HUES6 (cell line): ENCODE measurements around the gene LHPP.

Experiments
- H3K27ac ChIP-seq: 2 replicates; pipeline ENCODE4 v1.7.0; 2013; ENCODE audit warnings: low read depth, mild to moderate bottlenecking, low read length, inconsistent platforms
- H3K27me3 ChIP-seq: 2 replicates; pipeline ENCODE4 v1.6.1; 2013; ENCODE audit warnings: low read length; ENCODE audit not compliant: control insufficient read depth, insufficient read depth
- H3K36me3 ChIP-seq: 2 replicates; pipeline ENCODE4 v1.6.1; 2013; ENCODE audit warnings: low read length; ENCODE audit not compliant: control insufficient read depth, insufficient read depth
- H3K4me1 ChIP-seq: 2 replicates; pipeline ENCODE4 v1.6.1; 2013; ENCODE audit warnings: low read length; ENCODE audit not compliant: control insufficient read depth, insufficient read depth
- H3K4me3 ChIP-seq: 2 replicates; pipeline ENCODE4 v1.5.1; 2013; ENCODE audit warnings: low read depth, low read length
- H3K9ac ChIP-seq: one replicate; pipeline ENCODE4 v1.6.1; 2013; ENCODE audit warnings: mild to moderate bottlenecking, low read length
- H3K9me3 ChIP-seq: 2 replicates; pipeline ENCODE4 v1.6.1; 2013; ENCODE audit warnings: low read depth, low read length; ENCODE audit not compliant: control insufficient read depth, insufficient read depth

LHPP gene

DNA sequence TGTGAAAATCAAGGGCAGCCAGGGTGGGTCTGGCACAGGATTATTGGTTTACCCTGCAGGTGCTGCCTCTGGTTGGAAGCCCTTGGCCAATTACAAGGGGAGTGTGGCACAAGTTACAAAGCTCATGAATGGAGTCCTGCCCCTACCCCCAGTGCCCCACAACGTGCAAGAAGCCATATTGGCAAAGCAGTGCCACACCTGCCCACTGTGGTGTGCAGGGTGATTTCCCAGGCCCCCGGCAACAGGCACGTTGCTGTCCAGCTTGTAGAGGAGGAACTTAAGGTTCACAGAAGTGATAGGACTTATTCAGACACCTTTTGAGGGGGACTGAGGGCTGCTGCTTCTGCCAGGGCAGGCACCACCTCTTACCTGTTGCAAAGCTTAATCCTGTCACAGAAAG is 11.4 kb downstream of the LHPP start:
- no peaks in the 10 kb centered on the region for H3K9me3 ChIP-seq
- no peak overlapping the region for H3K4me3 ChIP-seq
- no peak overlapping the region for H3K9ac ChIP-seq
- H3K27me3 ChIP-seq: no peaks in the 10 kb centered on the region
- H3K4me1 ChIP-seq: peaks cover 50% of the 10 kb centered on the region
- H3K36me3 ChIP-seq: no peaks in the 10 kb centered on the region
- no peak overlapping the region for H3K27ac ChIP-seq

DNA sequence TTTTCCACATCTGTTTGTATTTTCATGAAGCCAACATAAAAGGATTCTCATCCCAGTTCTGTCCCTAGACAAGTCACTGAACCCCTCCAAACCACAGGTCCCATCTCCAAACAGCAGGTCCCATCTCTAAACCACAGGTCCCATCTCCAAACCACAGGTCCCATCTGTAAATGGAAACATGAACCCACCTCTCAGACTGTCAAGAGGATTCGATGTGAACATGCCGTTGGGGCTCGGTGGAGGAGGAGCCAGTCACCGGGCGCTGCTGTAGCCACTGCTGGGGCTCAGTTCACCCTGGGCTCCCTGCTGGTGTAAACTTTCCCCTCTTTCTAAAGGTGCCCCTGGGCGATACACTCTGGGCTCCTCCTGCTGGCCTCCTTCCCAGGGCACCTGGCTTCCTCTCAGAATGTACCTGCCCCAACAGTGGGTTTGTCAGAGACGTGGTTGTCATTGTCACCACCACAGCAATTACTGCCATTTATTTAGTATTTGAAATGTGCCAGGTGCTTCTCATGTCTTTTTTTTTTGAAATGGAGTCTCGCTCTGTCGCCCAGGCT is 13.0 kb downstream of the LHPP start:
- Histone ChIP-seq H3K9ac (no peak overlapping the region), H3K4me1 (peaks cover 40% of the 10 kb centered on the region)

DNA sequence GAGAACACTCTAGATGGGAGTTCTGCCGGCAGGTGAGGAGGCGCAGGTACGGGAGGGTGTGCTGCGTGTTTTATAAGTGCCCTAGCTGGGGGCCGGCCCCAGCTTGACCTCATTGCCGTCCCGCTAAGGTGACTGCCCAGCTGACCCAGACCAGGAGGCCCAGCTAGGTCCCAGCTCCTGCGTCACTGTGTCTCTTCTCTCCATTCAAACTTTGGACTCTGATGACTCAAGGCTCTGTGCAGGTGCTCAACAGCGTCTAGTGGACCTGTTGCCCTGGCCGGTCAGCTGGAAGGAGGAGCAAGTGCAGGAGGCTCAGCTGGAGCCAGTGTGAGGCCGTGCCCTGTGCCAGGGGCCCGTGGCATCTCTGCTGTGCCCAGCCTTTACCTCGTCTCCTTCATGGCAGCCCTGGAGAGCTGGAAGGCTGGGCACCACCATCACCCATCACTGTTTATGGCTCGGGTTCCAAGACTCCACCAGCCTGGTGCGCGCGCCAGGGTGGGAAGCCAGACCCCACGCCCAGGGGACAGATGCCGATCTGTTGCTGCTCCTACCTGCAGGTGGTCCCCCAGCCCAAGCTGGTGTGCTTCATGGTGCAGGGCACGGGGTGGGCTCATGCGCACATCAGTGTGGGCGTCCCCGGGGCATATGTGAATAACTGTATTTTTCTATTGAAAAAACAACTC is 14.6 kb downstream of the LHPP start:
- Histone ChIP-seq H3K27me3 (no peaks in the 10 kb centered on the region), H3K9ac (no peak overlapping the region), H3K4me1 (peaks cover 35% of the 10 kb centered on the region), H3K9me3 (no peaks in the 10 kb centered on the region), H3K27ac (no peak overlapping the region), H3K36me3 (no peaks in the 10 kb centered on the region), H3K4me3 (no peak overlapping the region)

More for the DNA sequence above, 13.0 kb downstream of the LHPP start:
- no peak overlapping the region for H3K4me3 ChIP-seq
- no peaks in the 10 kb centered on the region for H3K27me3 ChIP-seq
- H3K27ac ChIP-seq: no peak overlapping the region
- no peaks in the 10 kb centered on the region for H3K36me3 ChIP-seq
- H3K9me3 ChIP-seq: no peaks in the 10 kb centered on the region

DNA sequence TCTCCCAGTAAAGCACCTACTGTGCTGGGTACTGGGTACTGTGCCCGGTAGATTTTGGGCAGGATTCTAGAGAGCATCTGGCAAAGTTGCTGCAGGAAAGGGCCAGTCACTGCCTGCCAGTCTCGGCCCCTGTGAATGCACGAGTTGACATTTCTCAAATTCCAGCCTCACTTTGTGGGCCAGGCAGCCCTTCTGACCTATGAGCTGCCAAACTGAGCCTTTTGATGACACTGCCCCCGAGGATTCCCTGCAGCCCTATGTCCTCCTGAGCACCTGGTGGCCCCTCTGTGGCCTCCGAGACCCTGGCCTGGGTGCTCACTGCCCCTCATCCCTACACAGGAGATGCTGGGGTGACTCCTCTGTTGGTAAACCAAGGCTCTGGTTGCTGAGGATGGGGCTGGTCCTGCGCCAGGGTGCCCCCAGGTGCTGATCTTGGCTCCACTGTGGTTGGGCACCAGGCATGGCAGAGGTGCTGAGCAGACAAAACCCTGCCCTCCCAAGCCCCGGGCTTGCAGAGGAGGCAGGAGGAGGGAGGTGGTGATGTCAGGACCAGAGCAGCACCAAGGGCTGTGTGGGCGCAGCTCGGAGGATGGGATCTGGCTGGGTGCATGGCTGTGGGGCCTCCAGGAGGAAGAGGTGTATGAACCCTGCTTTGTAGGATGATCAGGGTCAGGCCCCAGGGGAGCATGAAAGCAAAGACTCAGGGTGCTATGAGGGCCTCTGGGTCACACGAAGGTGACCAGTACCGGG is 16.2 kb downstream of the LHPP start:
- no peaks in the 10 kb centered on the region for H3K9me3 ChIP-seq
- H3K4me1 ChIP-seq: peaks cover 44% of the 10 kb centered on the region
- no peaks in the 10 kb centered on the region for H3K36me3 ChIP-seq
- H3K9ac ChIP-seq: no peak overlapping the region
- no peak overlapping the region for H3K27ac ChIP-seq
- H3K4me3 ChIP-seq: no peak overlapping the region
- H3K27me3 ChIP-seq: no peaks in the 10 kb centered on the region

DNA sequence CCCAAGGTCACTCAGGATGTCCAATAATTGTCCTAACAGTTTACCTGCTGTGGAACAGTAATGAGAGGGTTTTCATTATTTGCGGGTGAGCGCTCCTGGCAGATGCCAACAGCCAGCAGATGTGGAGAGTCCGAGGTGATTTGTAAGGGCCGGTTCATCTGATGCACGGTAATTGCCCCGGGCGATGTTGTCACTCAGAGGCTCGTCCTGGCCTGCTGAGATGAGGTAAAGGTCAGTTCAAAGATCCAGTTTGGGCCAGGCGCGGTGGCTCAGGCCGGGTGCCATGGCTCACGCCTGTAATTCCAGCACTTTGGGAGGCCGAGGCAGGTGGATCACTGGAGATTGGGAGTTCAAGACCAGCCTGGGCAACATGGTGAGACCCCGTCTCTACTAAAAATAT is 16.9 kb downstream of the LHPP start:
- no peak overlapping the region for H3K27ac ChIP-seq

DNA sequence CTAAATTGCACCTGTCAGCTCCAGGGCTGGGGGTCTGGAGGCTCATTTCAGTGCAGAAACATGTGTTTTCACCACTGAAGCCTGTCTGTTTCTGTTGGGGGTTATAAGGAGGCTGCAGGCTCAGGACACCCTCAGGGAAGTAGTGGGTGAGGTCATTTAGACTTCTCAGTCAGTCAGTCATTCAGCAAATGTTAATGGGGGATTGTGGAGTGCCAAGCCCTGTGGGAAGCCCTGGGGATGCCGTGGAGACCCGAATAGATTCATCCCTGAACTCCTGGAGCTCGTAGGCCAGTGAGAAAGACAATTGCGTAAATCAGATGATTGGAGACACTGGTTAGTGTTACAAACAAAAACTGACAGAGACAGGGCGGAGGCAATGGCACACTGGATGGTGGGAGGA is 19.2 kb downstream of the LHPP start:
- peaks cover 2% of the 10 kb centered on the region; the same call in 1 of the 2 replicates for H3K36me3 ChIP-seq
- no peak overlapping the region for H3K27ac ChIP-seq
- H3K4me1 ChIP-seq: peaks cover 36% of the 10 kb centered on the region
- no peaks in the 10 kb centered on the region for H3K9me3 ChIP-seq
- no peak overlapping the region for H3K9ac ChIP-seq
- H3K27me3 ChIP-seq: no peaks in the 10 kb centered on the region
- H3K4me3 ChIP-seq: no peak overlapping the region

More for the DNA sequence above, 16.9 kb downstream of the LHPP start:
- Histone ChIP-seq H3K9me3 (no peaks in the 10 kb centered on the region), H3K4me1 (peaks cover 44% of the 10 kb centered on the region), H3K27me3 (no peaks in the 10 kb centered on the region), H3K9ac (no peak overlapping the region), H3K4me3 (no peak overlapping the region), H3K36me3 (no peaks in the 10 kb centered on the region)

DNA sequence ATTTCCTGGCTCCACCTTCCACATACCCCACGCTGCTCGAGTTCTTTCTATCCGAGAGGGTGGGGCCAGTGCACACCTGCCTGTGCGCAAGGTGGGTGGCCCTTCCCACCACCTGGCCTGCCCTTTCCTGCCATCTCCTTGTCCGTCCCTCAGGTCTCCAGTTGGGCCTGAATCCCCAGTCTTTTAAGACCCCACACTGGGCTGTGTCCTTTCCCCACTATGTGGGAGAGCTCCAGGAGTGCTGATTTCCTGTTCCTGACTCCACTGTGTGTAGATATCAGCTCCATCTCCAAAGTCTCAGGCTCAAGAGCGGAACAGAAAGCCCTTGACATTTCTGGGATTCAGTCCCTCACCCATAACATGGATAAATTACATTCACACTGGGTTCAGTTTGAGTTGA is 20.1 kb downstream of the LHPP start:
- Histone ChIP-seq H3K27ac (0 out of 2 replicates have a peak overlapping the region, but pooled peaks have one; percentile 3), H3K4me1 (peaks cover 34% of the 10 kb centered on the region), H3K27me3 (no peaks in the 10 kb centered on the region), H3K9me3 (peaks cover 4% of the 10 kb centered on the region), H3K4me3 (no peak overlapping the region), H3K9ac (peak overlapping the region; percentile 29), H3K36me3 (peaks cover 10% of the 10 kb centered on the region)

DNA sequence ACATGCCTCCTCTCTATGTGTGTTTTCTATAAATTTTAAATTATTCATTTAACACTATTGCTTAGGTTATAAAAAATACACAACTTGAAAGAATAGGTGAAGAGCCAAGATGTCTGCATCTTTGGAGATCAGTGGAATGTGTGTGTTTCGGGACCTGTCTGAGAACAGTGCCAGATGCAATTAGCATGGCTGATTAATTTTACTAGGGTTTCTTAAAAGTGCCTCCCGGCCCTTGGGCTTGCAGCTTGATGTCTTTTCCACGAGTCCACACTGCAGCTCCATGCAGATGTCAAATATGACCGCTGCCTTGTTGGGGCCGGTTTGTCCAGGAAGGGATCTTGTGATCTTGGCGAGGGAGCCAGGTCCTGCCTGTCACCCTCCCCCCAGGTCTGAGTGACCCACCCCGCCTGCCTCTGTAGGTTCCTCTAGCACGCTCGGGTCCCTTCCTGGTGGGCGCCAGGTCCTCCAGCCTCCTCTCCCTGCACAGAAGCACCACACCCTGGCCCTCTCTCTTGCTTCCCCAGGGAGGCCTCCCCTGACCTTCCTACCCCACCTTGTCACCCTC is 20.7 kb downstream of the LHPP start:
- peaks cover 30% of the 10 kb centered on the region for H3K4me1 ChIP-seq
- H3K9me3 ChIP-seq: peaks cover 7% of the 10 kb centered on the region
- no peak overlapping the region for H3K27ac ChIP-seq
- peaks cover 12% of the 10 kb centered on the region for H3K36me3 ChIP-seq
- H3K9ac ChIP-seq: no peak overlapping the region
- H3K4me3 ChIP-seq: no peak overlapping the region
- no peaks in the 10 kb centered on the region for H3K27me3 ChIP-seq

DNA sequence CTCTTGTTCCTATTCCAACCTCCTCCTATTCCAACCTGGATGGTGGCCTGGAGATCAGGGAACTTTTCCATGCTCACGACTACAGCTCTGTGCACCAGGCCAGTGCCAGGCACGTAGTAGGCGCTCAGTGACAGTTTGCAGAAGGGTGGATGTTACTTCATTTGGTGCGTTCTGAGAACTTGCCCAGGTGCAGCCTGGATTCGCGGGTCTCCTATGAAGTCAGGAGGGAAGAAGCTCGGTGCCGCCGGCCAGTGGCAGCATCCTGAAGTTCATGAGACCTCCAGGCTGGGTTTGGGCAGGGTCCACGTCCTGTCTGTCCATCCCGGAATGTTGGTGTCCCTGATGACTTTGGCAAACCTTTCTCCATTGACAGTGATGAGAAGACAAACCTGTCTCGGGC is 21.3 kb downstream of the LHPP start:
- Histone ChIP-seq H3K27me3 (no peaks in the 10 kb centered on the region), H3K36me3 (peaks cover 13% of the 10 kb centered on the region), H3K9ac (no peak overlapping the region), H3K4me1 (peaks cover 25% of the 10 kb centered on the region), H3K4me3 (no peak overlapping the region), H3K9me3 (peaks cover 7% of the 10 kb centered on the region), H3K27ac (no peak overlapping the region)

DNA sequence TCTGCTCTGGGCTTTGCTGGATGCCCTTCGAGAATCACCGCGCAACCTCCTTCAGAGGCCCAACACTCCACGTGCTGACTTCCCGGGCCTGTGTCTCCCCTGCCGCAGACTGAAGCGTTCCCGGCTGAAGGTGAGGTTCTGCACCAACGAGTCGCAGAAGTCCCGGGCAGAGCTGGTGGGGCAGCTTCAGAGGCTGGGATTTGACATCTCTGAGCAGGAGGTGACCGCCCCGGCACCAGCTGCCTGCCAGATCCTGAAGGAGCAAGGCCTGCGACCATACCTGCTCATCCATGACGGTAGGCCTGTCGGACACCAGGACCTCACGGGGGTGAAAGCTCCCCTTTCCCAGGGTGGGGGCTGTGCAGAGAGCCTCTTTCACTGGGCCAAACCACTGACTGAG is 22.4 kb downstream of the LHPP start:
- peaks cover 24% of the 10 kb centered on the region for H3K36me3 ChIP-seq
- H3K27me3 ChIP-seq: no peaks in the 10 kb centered on the region

DNA sequence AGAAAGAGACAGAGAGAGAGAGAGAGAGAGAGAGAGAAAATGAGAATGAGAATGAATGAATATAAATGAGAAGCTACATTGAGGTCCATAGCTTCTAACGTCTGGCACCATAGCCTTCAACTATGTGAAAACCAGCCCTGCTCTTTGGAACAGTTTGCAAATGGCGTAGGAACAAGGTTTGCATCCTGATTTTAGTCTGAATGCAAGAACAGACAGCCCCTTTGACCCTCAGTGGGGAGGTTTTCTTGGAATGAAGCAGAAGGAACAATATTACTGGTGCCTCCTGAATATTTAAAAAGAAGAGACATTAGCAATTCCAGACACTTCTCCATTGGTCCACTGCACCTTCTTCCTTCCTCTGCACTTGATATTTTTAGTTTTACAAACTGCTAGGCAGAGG is 23.0 kb downstream of the LHPP start:
- Histone ChIP-seq H3K4me1 (peaks cover 18% of the 10 kb centered on the region), H3K27ac (no peak overlapping the region), H3K27me3 (no peaks in the 10 kb centered on the region), H3K4me3 (no peak overlapping the region), H3K36me3 (peaks cover 26% of the 10 kb centered on the region), H3K9ac (no peak overlapping the region), H3K9me3 (peaks cover 7% of the 10 kb centered on the region)

More for the DNA sequence above, 22.4 kb downstream of the LHPP start:
- Histone ChIP-seq H3K9ac (no peak overlapping the region), H3K9me3 (peaks cover 7% of the 10 kb centered on the region), H3K27ac (no peak overlapping the region), H3K4me3 (no peak overlapping the region), H3K4me1 (peaks cover 18% of the 10 kb centered on the region)
